NCI-H82 (cell line): ENCODE measurements around the gene PSG1.
"Not testable (repeated sequence)": the region's sequence is repeated elsewhere in the genome, so short reads cannot be mapped to it uniquely, and the experiment has no call there.

Experiments
- DNase-seq: peaks from one replicate; lab custom pipeline; 2025; lab: John Stamatoyannopoulos, UW

PSG1 gene

GRCh38 chr19:42879613-42880012, at the start of gene PSG1:
Gene PSG1, minus strand, starts transcription at chr19:42879713. Its CDS starts 132 bp downstream, at chr19:42879581.
- DNase-seq = no peak

- no peak for DNase-seq
Measured at GRCh38 chr19:42928896-42929295, 49.4 kb upstream of the PSG1 start.

- DNase-seq = no peak
Measured at GRCh38 chr19:42926781-42927180, 47.3 kb upstream of the PSG1 start.

GRCh38 chr19:42923106-42923505, 43.6 kb upstream of the PSG1 start:
- peak; percentile 53 for DNase-seq

GRCh38 chr19:42920971-42921370, 41.5 kb upstream of the PSG1 start:
- DNase-seq = not testable (repeated sequence)

- no peak for DNase-seq
Measured at GRCh38 chr19:42919757-42920079, 40.2 kb upstream of the PSG1 start.

- peak; percentile 1 for DNase-seq
Measured at GRCh38 chr19:42919070-42919756, 39.7 kb upstream of the PSG1 start.

- DNase-seq = not testable (repeated sequence)
Measured at GRCh38 chr19:42918377-42919069, 39.0 kb upstream of the PSG1 start.

GRCh38 chr19:42917634-42918033, 38.1 kb upstream of the PSG1 start, which contains the start of gene PSG6:
Gene PSG6, minus strand, starts transcription at chr19:42917894. Its CDS starts 102 bp downstream, at chr19:42917792.
- not testable (repeated sequence) for DNase-seq

- not testable (repeated sequence) for DNase-seq
Measured at GRCh38 chr19:42916931-42917330, 37.4 kb upstream of the PSG1 start.

- DNase-seq = not testable (repeated sequence)
Measured at GRCh38 chr19:42913516-42913915, 34.0 kb upstream of the PSG1 start.

GRCh38 chr19:42912941-42913340, 33.4 kb upstream of the PSG1 start:
- not testable (repeated sequence) for DNase-seq

- DNase-seq = not testable (repeated sequence)
Measured at GRCh38 chr19:42911731-42912130, 32.2 kb upstream of the PSG1 start.

- DNase-seq = not testable (repeated sequence)
Measured at GRCh38 chr19:42906162-42906561, 26.6 kb upstream of the PSG1 start.

GRCh38 chr19:42900561-42900960, 21.0 kb upstream of the PSG1 start:
- not testable (repeated sequence) for DNase-seq

- DNase-seq = not testable (repeated sequence)
Measured at GRCh38 chr19:42899674-42900073, 20.2 kb upstream of the PSG1 start.

- DNase-seq = not testable (repeated sequence)
Measured at GRCh38 chr19:42899110-42899509, 19.6 kb upstream of the PSG1 start.

- DNase-seq = not testable (repeated sequence)
Measured at GRCh38 chr19:42898656-42899055, 19.1 kb upstream of the PSG1 start.

- DNase-seq = not testable (repeated sequence)
Measured at GRCh38 chr19:42897729-42898128, 18.2 kb upstream of the PSG1 start.

GRCh38 chr19:42890446-42890845, 10.9 kb upstream of the PSG1 start:
- DNase-seq = not testable (repeated sequence)

- not testable (repeated sequence) for DNase-seq
Measured at GRCh38 chr19:42887876-42888445, 8.4 kb upstream of the PSG1 start.

- DNase-seq = not testable (repeated sequence)
Measured at GRCh38 chr19:42882730-42883129, 3.2 kb upstream of the PSG1 start.

GRCh38 chr19:42882010-42882409, 2.5 kb upstream of the PSG1 start:
- not testable (repeated sequence) for DNase-seq
